Mesothelial cell of epicardium (in vitro differentiated cells): Measurements from ENCODE around the gene TMEM218. TPM values are rescaled to one million over a fixed set of nuclear protein-coding genes. Genes with fewer than 3 reads are reported as not detected.

ENCODE experiments used
- DNase-seq, 2 experiments: peaks; one replicate each; pipeline ENCODE4 v3.0.0; 2021; ENCODE audit warnings: low spot score in 2 of 2; ENCODE audit not compliant: unreplicated experiment in 2 of 2
- H3K27ac Mint-ChIP-seq: 2 replicates; pipeline ENCODE4 v1.8.0; 2021; ENCODE audit warnings: mixed read lengths
- H3K27me3 Mint-ChIP-seq: 2 replicates; pipeline ENCODE4 v1.8.0; 2021; ENCODE audit warnings: low read depth, mixed read lengths
- H3K36me3 Mint-ChIP-seq: 2 replicates; pipeline ENCODE4 v1.8.0; 2021; ENCODE audit warnings: mixed read lengths
- H3K4me1 Mint-ChIP-seq: 2 replicates; pipeline ENCODE4 v1.8.0; 2021; ENCODE audit warnings: mixed read lengths
- H3K4me3 Mint-ChIP-seq: 2 replicates; pipeline ENCODE4 v1.8.0; 2021; ENCODE audit warnings: mild to moderate bottlenecking, moderate library complexity, mixed read lengths
- H3K9me3 Mint-ChIP-seq: 2 replicates; pipeline ENCODE4 v1.8.0; 2021; ENCODE audit warnings: mixed read lengths
- CTCF ChIP-seq: fragments of 200-600 bp; sonication (generic); IDR thresholded peaks from one replicate; pipeline ENCODE4 v1.5.0; 2021; ENCODE audit warnings: antibody characterized with exemption; ENCODE audit not compliant: unreplicated experiment
- total RNA-seq: library from RNA; stranded (reverse); gene quantifications from 3 replicates; pipeline ENCODE4 v1.2.1, GENCODE V29; 2021

Gene TMEM218
- total RNA-seq, 1 donor from 2014 or later = 23.7 TPM

GRCh38 chr11:125155100-125155444 lies 43.6 kb upstream of the TMEM218 start:
- Mint-ChIP-seq H3K4me1 (peaks cover 50% of the 10 kb centered on the region), H3K27me3 (peaks cover 2% of the 10 kb centered on the region), H3K9me3 (no peaks in the 10 kb centered on the region), H3K36me3 (no peaks in the 10 kb centered on the region), H3K4me3 (no peak overlapping the region), H3K27ac (peak overlapping the region; percentile 8)
- DNase-seq = no peak
- TF ChIP-seq CTCF = no peak

GRCh38 chr11:125154378-125155099 lies 43.1 kb upstream of the TMEM218 start:
- Mint-ChIP-seq H3K4me3 (no peak overlapping the region), H3K27ac (peak overlapping the region; percentile 39), H3K27me3 (peaks cover 2% of the 10 kb centered on the region), H3K9me3 (no peaks in the 10 kb centered on the region), H3K4me1 (peaks cover 52% of the 10 kb centered on the region), H3K36me3 (no peaks in the 10 kb centered on the region)
- no peak for DNase-seq
- no peak for TF ChIP-seq CTCF

GRCh38 chr11:125153837-125154236 lies 42.4 kb upstream of the TMEM218 start:
- Mint-ChIP-seq H3K4me3 (no peak overlapping the region), H3K4me1 (peaks cover 50% of the 10 kb centered on the region), H3K27ac (peak overlapping the region; percentile 39), H3K36me3 (no peaks in the 10 kb centered on the region), H3K27me3 (no peaks in the 10 kb centered on the region), H3K9me3 (no peaks in the 10 kb centered on the region)
- TF ChIP-seq CTCF = no peak
- DNase-seq = peak in 1 of 2 experiments; percentile 22

GRCh38 chr11:125148743-125149142 lies 37.3 kb upstream of the TMEM218 start:
- H3K4me1 Mint-ChIP-seq = peaks cover 20% of the 10 kb centered on the region
- H3K27ac Mint-ChIP-seq = no peak overlapping the region
- no peaks in the 10 kb centered on the region for H3K9me3 Mint-ChIP-seq

GRCh38 chr11:125148011-125148410 lies 36.6 kb upstream of the TMEM218 start:
- Mint-ChIP-seq H3K4me1 (peaks cover 18% of the 10 kb centered on the region), H3K36me3 (no peaks in the 10 kb centered on the region), H3K4me3 (no peak overlapping the region), H3K27me3 (peaks cover 3% of the 10 kb centered on the region), H3K9me3 (no peaks in the 10 kb centered on the region), H3K27ac (no peak overlapping the region)
- no peak for DNase-seq
- TF ChIP-seq CTCF = no peak

More at GRCh38 chr11:125148743-125149142, 37.3 kb upstream of the TMEM218 start:
- H3K36me3 Mint-ChIP-seq = no peaks in the 10 kb centered on the region
- H3K27me3 Mint-ChIP-seq = peaks cover 3% of the 10 kb centered on the region
- H3K4me3 Mint-ChIP-seq = no peak overlapping the region
- DNase-seq = no peak
- TF ChIP-seq CTCF = no peak
